ENCODE data around the gene CCDC136.

Gene CCDC136

GRCh38 chr7:128865996-128866877, 74.5 kb downstream of the CCDC136 start:
- no peak for DNase-seq

- DNase-seq, result no peak
Observed at GRCh38 chr7:128867241-128867640, 75.5 kb downstream of the CCDC136 start.

DNA sequence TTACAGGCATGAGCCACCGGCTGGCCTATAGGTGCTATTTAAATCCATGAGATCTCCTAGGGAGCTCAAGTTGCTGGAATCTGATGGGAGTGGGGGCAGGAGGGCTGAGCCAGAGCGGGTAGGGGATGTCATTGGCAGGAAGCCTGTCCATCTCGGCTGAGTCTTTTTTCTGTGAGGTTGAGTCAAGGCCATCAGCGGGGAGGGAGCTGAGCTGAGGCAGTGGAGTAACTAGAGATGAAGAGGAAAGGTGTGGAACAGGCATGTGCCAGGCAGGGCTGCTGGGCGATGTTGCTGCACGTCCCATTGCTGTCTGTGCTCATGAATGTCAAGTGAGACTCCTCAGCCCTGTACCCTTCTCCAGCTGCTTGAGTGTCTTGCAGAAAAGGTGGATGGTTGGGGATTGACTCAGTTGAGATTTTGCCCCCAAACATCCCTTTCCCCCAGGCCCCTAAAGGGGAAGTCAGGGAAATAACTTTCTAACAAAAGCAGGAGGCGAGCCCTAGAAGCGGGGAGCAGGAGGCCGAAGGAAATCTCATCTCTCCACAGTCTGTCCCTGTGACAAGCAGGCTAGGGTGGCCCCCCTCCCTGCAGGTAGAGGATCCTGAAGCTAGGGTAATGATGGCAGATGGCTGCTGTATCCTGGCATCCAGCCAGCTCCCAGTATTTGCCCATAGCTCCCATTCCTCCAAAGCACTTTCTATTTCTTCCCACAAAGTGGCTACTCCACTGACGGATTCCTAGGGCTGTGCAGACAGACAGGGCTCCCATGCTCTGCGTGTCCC, 76.3 kb downstream of the CCDC136 start:
- peak; percentile 75 for DNase-seq

DNA sequence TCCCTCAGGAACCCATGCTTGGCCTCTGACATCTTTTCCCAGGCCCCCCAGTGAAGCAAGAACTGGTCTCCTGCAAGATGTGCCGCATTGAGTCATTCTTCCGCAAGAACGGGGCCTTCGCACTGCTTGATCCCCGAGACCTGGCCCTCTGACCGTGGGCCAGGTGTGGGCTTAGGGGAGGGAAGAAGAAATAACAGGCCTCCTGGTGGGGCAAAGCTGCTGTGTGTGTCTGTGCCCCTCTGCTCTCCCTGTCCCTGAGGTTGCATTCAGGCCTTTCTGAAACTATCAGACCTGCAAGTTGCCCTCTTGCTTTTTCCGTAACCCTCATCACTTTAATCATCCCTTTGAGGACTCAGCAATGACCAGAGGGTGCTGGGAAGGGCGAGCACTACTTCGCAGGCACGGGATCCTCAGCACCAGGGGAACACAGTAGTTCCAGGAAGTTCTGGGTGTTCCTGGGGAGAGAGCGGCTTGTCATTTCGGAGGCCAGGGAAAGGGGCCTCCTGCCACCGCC, 76.9 kb downstream of the CCDC136 start:
- DNase-seq, result no peak

DNA sequence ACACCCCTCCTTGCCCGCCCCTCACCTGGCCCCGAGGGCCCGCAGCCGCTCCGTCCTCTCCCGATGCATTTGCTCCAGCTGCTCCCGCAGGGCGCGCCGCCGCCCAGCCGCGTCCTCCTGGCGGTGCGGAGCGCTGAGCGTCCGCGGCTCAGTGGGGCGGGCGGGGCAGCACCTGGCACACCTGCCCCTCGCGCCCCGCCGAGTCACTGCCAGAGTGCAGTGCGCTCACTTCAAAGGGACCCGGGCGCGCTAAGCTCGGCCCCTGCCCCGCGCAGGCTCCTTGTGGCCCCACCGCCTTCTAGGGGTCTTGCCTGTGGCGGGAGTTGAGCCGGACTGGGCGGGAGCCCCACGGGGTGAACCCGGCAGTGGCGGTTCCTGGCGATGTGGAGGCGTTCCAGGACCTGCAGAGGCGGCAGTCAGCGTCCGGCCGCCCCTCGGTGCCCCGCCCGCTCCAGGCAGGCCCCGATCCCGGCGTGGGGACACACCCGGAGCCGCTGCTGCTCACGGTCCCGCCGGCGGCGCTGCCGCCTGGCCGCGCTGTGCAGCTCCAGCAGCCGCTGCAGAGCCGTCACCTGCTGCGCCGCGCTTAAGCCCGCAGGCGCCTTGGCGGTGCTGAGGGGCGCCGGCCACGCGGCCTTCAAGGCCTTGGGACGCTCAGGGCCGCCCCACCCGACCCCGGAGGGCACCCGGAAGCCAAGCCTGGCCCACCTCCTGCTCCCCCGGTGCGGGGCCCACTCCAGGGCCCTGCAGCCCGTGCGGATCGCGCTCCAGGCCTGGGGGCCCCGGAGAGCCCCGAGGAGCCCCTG, 77.6 kb downstream of the CCDC136 start:
- no peak for DNase-seq

DNA sequence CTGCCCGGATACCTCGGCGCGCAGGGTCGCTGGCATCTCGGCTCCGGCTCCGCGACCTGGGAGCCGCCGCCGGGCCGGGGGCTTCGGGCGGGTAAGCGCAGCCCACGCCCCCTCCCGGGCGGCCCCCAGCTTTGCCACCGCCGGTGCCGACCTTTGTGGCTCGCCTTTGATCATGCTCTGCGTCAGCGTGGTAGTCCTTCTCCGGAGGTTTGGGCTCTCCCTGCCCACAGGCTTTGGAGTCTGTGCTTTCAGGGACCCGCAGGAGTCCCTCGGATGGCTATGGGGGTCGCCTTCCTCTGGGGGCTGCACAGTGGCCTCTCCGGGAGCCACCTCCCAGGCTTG, 78.1 kb downstream of the CCDC136 start:
- no peak for DNase-seq

GRCh38 chr7:128871050-128871449, 79.3 kb downstream of the CCDC136 start:
- DNase-seq, result no peak

All from NCI-H524 treated with DMSO at 0.1 percent for 48 hours (cell line).